Esophagus muscularis mucosa (tissue), 4 donors: ENCODE results near the gene DMXL2. TPM values are rescaled to one million over a fixed set of nuclear protein-coding genes. Genes with fewer than 3 reads are reported as not detected.

Experiments used
- DNase-seq: peaks from one replicate; pipeline ENCODE4 v3.0.0-alpha.2; 2017; ENCODE audit errors: extremely low spot score
- H3K27ac ChIP-seq, 4 donors: fragments of 200-600 bp; sonication (generic); replicated peaks in 1 of 4; 1 replicate in 3 of 4; 2 replicates in 1 of 4; pipeline ENCODE4 v1.5.1; 2016 to 2019; ENCODE audit warnings: mild to moderate bottlenecking in 1 of 4
- H3K27me3 ChIP-seq, 4 donors: fragments of 200-600 bp; sonication (generic); one replicate each; pipeline versions ENCODE4 v1.5.1 to v1.6.0; 2016 to 2019
- H3K36me3 ChIP-seq, 4 donors: fragments of 200-600 bp; sonication (generic); one replicate each; pipeline ENCODE4 v1.5.1; 2016 to 2019
- H3K4me1 ChIP-seq, 4 donors: fragments of 200-600 bp; sonication (generic); one replicate each; pipeline ENCODE4 v1.5.1; 2016 to 2019
- H3K4me3 ChIP-seq, 4 donors: fragments of 200-600 bp; sonication (generic); 1 replicate in 2 of 4; 2 replicates in 2 of 4; pipeline ENCODE4 v1.5.1; 2016 to 2019; ENCODE audit warnings: mild to moderate bottlenecking in 4 of 4, moderate library complexity in 1 of 4
- H3K9me3 ChIP-seq, 4 donors: fragments of 200-600 bp; sonication (generic); 1 replicate in 3 of 4; 2 replicates in 1 of 4; pipeline ENCODE4 v1.5.1; 2016 to 2019
- EP300 ChIP-seq: sonication (generic); formaldehyde crosslinking; IDR thresholded peaks from one replicate; pipeline ENCODE4 v1.6.1; 2017; ENCODE audit warnings: antibody characterized with exemption
- POLR2A ChIP-seq: fragments of 450-650 bp; IDR thresholded peaks from one replicate; pipeline ENCODE4 v1.6.1; 2017; ENCODE audit warnings: antibody characterized with exemption, moderate library complexity, mild to moderate bottlenecking, low read depth
- POLR2AphosphoS5 ChIP-seq, 2 donors: sonication (generic); formaldehyde crosslinking; IDR thresholded peaks; one replicate each; pipeline ENCODE4 v1.6.1; 2017; ENCODE audit warnings: antibody characterized with exemption in 2 of 2
- WGBS: methylation state at CpG from one replicate; pipeline ENCODE4 v1.1.5; 2018; 5-methylcytosine and 5-hydroxymethylcytosine counted together
- intact Hi-C: fragments of 100-400 bp; cut with DNase I; formaldehyde crosslinking; loops from one replicate; pipeline ENCODE4 v1.15.1; 2023
- total RNA-seq, 4 donors: library from RNA; depleted of rRNA; stranded (reverse); fragments of >200 nt; gene quantifications; one replicate each; pipeline versions ENCODE4 v1.1.0 to v1.2.1, GENCODE V29; 2016
- TF ChIP-seq, protein P1 (sequence below), 3 experiments: fragments of 200-600 bp in 2 of 3; fragments of 450-650 bp in 1 of 3; sonication (generic) in 2 of 3; IDR thresholded peaks; one replicate each; pipeline ENCODE4 v1.5.1; 2017 to 2019; ENCODE audit warnings: antibody characterized with exemption in 3 of 3, mild to moderate bottlenecking in 2 of 3, moderate library complexity in 1 of 3

Gene DMXL2
- total RNA-seq, 4 donors from 2014 or later = 18.8 to 26.6 (median 19.3) TPM

DNA sequence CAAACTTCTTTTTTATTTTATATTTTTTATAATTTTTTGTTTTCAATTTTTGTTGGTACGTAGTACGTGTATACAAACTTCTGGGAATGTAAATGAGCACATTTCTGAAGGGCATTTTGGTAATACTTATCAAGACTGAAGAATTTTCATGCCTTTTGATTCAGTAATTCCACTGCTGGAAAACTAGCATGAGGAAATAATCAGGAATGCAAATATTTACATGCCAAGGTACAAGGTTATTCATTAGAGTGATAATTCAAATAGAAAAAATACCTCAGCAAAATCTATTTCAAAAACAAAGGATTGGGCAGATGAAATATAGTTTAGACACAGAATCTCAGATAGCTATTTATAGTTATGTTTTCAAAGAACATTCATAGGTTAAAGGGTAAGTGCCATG is 128.7 kb downstream of the DMXL2 start:
- Histone ChIP-seq H3K27me3 (no peaks in the 10 kb centered on the region), H3K4me1 (no peaks in the 10 kb centered on the region), H3K4me3 (no peak overlapping the region), H3K9me3 (no peaks in the 10 kb centered on the region), H3K36me3 (peaks cover 0 to 33% (median 5%) of the 10 kb centered on the region in 4 donors), H3K27ac (no peak overlapping the region)
- 98% methylated on average over 2 of the region's 2 CpGs for WGBS
- DNase-seq = no peak
- intact Hi-C loops = no loop called here
- TF ChIP-seq EP300 (no peak), POLR2AphosphoS5 (IDR thresholded peaks at IDR 0.05) (no peak), POLR2A (no peak)
- TF ChIP-seq, protein P1, sequence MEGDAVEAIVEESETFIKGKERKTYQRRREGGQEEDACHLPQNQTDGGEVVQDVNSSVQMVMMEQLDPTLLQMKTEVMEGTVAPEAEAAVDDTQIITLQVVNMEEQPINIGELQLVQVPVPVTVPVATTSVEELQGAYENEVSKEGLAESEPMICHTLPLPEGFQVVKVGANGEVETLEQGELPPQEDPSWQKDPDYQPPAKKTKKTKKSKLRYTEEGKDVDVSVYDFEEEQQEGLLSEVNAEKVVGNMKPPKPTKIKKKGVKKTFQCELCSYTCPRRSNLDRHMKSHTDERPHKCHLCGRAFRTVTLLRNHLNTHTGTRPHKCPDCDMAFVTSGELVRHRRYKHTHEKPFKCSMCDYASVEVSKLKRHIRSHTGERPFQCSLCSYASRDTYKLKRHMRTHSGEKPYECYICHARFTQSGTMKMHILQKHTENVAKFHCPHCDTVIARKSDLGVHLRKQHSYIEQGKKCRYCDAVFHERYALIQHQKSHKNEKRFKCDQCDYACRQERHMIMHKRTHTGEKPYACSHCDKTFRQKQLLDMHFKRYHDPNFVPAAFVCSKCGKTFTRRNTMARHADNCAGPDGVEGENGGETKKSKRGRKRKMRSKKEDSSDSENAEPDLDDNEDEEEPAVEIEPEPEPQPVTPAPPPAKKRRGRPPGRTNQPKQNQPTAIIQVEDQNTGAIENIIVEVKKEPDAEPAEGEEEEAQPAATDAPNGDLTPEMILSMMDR (IDR thresholded peaks at IDR 0.05) = no peak

DNA sequence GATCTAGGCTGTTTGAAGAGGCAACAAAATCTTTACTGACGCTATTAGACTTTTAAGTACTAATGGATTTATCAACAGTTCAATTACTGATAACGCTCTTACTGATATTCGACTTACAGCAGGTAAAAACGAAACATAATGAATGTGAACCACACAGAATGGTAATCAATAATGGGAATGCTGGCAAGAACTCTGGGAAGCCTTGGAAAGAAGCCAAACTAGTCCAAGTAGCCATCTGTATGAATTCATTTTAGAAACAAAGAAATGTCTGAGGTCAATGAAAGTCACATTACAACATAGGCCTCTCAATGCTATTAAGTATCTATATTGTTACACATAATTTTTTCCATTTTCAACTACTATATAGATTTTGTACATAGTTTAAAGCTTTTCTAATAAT is 130.0 kb downstream of the DMXL2 start:
- WGBS = 81% methylated on average over 4 of the region's 4 CpGs
- TF ChIP-seq POLR2AphosphoS5 (IDR thresholded peaks at IDR 0.05) (no peak), POLR2A (no peak), EP300 (no peak)
- TF ChIP-seq, protein P1 (IDR thresholded peaks at IDR 0.05) = no peak
- Histone ChIP-seq H3K4me3 (no peak overlapping the region), H3K36me3 (peaks cover 10 to 35% (median 17%) of the 10 kb centered on the region in 4 donors), H3K27ac (no peak overlapping the region), H3K4me1 (no peaks in the 10 kb centered on the region), H3K27me3 (no peaks in the 10 kb centered on the region), H3K9me3 (no peaks in the 10 kb centered on the region)
- DNase-seq = no peak
- intact Hi-C loops = no loop called here

DNA sequence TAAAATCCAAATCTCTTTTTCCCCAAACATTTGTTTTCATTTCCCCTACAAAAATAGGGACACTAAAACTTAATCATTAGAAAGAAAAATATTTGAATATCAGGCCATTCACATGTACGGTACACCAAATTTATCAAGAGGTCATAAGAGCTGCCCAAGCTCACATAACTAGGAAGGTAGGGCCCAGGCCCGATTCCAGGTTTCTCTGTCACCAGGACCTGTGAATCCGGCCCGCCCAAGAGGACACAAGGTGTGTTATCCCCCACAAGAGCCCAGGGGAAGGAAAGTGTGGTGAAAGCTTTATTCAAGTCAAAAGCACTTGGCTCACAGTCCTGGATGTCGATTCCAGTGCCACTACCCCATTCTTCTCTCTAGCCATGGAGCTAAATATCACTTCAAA is 130.6 kb downstream of the DMXL2 start:
- peaks cover 13 to 41% (median 22%) of the 10 kb centered on the region in 4 donors for H3K36me3 ChIP-seq
- no peak overlapping the region for H3K27ac ChIP-seq
- no peaks in the 10 kb centered on the region for H3K27me3 ChIP-seq
- no peak overlapping the region for H3K4me3 ChIP-seq
- no peaks in the 10 kb centered on the region for H3K9me3 ChIP-seq
- no peak for TF ChIP-seq POLR2AphosphoS5 (IDR thresholded peaks at IDR 0.05)
- TF ChIP-seq EP300 = no peak
- TF ChIP-seq, protein P1 (IDR thresholded peaks at IDR 0.05) = no peak
- TF ChIP-seq POLR2A = no peak
- WGBS = 95% methylated on average over 5 of the region's 5 CpGs
- no peaks in the 10 kb centered on the region for H3K4me1 ChIP-seq
- intact Hi-C loops = no loop called here
- DNase-seq = no peak

DNA sequence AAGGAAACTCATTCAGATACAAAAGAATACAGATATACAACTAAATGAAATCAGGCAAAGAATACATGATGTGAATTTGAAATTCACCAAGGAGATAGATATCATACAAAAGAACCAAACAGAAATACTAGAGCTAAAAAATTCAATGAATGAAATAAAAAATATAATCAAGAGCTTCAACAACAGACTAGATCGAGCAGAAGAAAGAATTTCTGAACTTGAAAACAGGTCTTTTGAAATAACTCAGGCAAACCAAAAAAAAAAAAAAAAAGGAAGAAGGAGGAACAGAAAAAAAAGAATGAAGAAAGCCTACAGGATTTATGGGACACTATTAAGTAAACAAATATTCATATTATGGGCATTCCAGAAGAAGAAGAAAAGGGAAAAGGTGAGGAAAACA is 137.8 kb downstream of the DMXL2 start:
- Histone ChIP-seq H3K4me3 (no peak overlapping the region), H3K36me3 (peaks cover 13 to 66% (median 40%) of the 10 kb centered on the region in 4 donors)

DNA sequence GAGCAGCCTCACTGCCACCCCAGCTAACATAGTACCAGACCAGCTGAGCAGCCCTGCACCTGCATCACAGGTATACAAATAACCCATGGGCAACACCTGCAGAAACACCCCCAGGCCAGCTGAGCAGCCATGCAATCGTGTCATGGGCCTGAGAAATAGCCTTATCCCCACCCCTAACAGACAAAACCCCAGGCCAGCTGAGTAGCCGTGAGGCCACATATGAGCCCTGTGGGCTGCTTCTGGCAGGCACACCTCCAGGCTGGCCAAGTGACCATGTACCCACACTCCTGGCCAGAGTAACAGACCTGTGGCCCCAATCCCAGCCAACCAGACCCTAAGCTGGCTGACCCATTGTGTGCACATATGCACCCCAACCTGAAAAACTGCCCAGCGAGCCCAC is 138.6 kb downstream of the DMXL2 start:
- Histone ChIP-seq H3K36me3 (peaks cover 13 to 58% (median 37%) of the 10 kb centered on the region in 4 donors), H3K27me3 (no peaks in the 10 kb centered on the region), H3K4me3 (no peak overlapping the region), H3K4me1 (no peaks in the 10 kb centered on the region), H3K27ac (no peak overlapping the region), H3K9me3 (peaks cover 0 to 30% (median 15%) of the 10 kb centered on the region in 4 donors)
- no peak for DNase-seq
- WGBS = 100% methylated on average over 2 of the region's 3 CpGs
- TF ChIP-seq, protein P1 (IDR thresholded peaks at IDR 0.05) = no peak
- TF ChIP-seq EP300 (no peak), POLR2AphosphoS5 (IDR thresholded peaks at IDR 0.05) (no peak), POLR2A (no peak)
- intact Hi-C loops = no loop called here

More for the DNA sequence above, 137.8 kb downstream of the DMXL2 start:
- Histone ChIP-seq H3K27ac (no peak overlapping the region), H3K9me3 (peaks cover 0 to 30% (median 15%) of the 10 kb centered on the region in 4 donors), H3K4me1 (no peaks in the 10 kb centered on the region), H3K27me3 (no peaks in the 10 kb centered on the region)
- TF ChIP-seq, protein P1 (IDR thresholded peaks at IDR 0.05) = no peak
- intact Hi-C loops = no loop called here
- 91% methylated on average over 1 of the region's 1 CpG for WGBS
- DNase-seq = no peak
